Measurements from ENCODE around the gene ARF1.

Gene ARF1

DNA sequence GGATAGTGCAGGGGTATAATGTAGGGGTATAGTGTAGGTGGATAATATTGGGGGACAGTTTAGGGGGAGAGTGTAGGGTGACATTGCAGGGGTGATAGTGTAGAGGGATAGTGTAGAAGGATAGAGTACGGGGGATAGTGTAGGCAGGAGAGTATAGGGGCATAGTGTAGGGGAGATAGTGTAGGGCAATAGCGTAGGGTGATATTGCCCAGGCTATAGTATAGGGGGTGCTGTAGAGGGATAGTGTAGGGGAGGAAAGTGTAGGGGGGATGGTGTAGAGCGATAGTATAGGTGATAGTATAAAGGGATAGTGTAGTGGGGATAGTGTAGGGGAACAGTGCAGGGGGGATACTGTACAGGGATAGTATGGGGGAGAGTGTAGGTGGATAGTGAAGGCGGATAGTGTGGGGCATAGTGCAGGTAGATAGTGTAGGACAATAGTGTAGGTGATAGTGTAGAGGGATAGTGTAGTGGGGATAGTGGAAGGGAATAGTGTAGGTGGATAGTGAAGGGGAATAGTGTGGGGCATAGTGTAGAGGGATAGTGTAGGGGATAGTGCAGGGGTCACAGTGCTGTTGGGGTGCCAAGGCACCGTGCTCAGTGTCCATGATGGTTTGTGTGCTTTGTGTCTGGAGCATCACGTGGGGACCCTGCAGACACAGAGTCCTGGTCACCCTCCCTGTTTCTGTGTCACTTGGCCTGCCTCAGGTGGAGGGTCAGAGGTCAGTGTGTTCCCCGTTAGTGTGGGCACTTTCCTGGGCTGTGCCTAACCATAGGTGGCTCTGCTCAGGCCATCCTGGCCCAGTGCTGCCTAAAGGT is 10.5 kb upstream of the ARF1 start:
- no peak for DNase-seq

DNA sequence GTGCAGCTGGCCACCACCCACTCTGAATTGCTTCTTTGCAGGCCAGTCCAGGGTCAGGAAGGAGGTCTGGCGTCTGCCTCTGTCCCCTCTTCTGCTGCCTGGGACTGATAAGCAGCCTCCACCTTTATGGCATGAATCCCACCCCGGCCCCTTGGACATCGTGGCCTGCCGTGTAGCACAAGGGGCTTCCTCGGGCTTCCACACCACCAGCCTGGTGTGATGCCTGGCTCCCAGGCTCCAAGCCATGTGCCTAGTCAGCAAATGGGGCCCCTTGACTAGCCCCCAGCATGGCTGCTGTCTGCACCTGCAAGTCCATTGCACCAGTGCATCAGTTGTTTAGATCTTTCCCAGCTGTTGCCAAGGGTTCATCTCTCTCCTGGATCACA is 9.9 kb upstream of the ARF1 start:
- no peak for DNase-seq

DNA sequence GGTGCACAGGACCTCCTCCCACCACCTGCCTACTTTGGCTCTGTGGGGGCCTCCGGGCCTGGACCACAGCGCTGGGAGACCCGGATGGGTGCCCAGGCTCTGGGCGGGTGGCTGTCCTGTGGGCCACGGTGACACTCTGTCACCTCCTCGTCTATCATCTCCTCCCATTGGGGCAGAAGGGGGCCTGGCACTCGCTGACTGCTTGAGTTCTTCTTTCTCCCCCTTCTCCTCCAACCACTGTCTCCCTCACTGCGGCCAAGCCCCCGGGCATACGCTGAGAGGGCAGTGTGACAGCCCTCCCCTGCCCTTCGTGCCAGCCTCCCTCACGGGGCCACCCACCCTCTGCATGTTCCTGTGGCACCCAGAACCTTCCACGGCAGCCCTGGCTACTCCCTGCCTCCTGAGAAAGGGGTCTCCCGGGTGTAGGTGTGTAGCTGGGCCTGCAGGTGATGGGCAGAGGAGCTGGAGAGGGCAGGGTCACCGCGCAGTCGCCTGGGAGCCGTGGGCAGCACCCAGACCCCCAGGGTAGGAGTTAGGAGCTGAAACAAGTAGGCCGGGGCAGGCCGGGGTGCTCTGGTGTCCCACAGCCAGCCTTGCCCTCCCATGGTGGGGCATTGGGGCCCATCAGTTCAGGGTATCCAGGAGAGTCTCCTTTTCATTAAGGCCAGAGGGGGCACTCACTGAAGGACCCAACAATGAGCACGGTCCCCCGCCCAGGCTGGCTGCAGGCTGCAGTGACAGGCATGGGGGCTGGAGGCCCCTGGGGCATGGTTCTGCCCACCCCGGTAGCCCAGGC is 9.2 kb upstream of the ARF1 start:
- no peak for DNase-seq

DNA sequence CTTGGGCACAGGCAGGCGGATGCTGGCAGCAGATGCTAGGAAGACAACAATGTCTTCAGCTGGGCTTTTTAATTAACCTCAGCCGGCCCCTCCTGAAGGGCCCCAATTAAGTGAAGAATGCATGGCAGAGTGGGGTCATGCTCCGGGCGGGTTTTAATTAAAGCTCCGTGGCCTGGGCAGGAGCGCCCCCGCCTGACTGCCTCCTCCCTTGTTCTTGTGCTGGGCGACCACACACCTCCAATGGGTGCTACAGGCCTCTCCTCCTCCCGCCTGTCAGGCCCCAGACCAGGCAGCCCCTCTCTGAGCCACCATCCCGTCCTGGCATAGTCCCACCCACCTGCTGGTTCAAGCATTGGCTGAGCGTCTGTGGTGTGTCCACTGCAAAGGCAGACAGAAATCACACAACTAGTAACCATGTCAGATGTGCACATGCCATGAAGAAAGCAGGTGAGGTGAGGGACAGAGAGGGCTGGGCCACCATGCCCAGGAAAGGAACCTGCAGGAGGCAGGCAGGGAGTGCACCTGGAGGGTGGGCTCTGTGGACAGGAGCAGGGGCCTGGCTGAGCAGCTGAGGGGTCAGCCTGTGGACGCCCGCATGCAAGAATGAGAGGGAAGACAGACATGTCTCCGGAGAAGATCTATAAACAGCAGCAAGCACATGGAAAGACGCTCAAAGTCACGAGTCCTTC is 8.5 kb upstream of the ARF1 start:
- no peak for DNase-seq

DNA sequence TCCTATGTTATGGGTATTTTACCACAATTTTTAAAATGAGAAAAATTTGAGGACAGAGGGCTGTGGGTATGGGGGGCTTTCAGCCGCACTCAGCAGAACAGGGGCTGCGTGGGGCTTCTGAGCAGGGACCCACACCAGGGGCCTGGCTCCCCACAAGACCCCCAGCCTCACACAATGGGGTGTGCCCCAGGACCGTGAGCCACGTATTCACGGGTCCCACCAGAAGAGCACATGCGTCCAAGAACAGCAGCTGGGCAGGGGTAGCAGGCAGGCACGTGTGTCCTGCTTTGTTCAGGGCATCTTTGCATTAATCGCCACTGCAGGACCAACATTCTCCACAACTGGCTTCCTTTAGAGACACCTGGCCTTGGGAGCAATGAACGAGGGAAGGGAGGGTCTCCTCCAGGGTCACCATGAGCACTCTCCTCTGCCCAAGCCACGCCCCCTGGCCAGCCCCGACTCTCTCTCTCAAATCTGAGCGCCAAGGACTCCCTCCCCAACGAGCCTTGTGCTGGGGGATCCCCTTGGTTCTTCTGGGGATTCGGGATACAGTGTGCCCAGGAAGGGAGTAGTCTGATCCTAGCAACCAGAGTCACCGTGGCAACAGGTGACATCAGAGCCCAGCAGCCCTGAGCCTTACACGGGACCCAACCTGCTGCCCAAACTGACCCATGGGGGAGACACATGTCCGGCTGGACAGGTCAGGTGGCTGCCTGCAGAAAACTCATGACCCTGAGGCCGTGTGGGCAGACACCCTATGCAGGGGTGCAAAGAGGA is 7.4 kb upstream of the ARF1 start:
- DNase-seq: no peak

DNA sequence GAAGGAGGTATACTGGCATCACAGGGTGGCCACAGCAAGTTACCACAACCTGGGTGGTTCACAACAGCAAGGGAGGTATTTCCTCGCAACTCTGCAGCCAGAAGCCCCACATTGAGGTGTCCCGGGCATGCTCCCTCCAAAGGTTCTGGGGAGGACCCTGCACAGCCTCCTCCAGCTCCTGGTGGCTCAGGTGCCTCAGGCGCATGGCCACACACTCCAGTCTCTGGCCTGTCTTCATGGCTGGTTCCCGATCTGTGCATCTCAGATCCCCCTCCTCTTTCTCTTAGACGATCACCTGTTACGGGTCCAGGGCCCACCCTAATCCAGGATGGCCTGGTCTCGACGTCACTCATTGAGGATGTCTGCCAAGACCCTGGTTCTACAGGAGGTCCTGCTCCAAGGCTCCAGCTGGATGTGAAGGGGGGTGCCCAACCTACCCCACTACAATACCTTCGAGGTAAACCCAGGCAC is 6.7 kb upstream of the ARF1 start:
- no peak for DNase-seq

DNA sequence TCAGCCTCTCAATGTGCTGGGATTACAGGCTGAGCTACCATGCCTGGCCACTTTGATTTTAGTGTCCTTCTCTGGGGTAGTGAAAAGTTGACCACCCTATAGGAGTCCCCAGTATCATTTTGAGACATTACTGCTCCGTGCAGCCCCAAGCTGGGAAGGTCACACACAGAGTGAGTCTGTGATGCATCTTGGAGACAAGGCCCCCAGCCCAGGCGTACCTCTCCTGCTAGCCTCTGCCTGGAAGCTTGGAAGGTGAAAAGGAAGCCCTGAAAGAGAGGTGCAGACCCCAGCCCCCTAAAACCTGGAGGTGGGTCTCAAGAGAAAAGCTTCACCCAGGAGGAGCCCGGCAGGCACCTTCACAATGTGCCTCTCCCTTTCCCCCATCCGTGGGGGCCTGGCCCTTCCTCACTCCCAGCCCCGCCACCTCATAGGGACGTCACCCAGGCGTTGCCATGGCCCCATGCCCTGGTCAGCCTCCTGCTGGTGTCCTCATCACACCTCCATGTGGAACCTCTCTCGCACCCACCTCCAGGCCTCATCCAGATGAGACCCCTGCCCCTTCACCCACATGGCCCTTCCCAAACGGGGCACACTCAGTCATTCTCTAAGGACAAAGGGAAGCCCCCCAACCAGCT is 5.6 kb upstream of the ARF1 start:
- no peak for DNase-seq

DNA sequence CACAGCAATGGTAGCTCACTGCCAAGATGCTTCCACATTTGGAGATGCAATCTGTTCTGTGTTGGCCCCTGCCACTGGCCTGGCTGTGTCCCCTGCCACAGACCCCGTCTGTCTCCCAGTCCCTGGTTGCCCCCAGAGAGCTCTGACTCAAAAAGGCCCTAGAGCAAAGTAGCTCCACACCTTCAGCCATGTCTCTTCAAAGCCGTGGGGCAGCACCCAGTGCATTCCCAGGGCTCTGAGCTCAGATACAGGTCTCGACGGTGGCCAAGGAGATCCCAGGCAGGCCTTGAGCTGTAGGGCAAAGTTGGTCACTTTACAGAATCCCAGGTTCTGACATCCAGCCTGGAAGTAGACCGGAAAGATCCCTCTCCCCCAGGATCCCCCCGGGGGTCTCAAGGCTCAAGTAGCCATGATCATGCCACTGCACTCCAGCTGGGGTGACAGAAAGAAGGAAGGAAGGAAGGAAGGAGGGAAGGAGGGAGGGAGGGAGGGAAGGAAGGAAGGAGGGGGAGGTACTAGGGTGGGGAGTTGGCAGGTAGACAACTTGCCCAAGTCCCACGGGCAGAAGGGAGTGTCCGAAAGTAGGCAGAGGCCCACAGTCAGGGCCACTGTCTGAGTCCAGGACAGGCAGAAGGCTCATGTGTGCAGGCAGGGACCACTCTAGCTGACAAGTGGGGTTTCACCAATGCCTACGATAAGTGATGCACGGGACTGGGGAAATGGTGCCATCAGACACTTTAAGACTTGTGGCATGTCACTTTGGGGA is 4.8 kb upstream of the ARF1 start:
- peak; percentile 10 for DNase-seq

DNA sequence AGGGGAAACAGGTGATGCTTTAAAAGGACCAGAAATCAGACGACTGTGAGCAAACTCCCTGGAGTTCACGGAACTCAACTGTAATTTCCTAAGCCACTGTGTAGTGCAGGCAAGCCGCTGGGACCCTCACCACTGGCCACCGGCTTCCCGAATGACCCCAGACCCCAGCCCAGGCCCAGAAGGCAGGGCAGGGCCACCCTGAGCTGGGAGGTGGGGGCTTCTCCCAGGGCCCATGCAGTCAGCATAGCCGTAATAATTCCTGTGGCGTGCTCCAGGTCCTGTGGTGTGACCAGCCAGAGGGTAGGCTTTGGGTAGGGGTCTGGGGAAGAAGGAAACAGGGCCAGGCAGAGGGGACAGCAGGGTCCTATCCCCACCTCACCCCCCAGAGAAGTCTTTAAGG is 3.5 kb upstream of the ARF1 start:
- DNase-seq: no peak

DNA sequence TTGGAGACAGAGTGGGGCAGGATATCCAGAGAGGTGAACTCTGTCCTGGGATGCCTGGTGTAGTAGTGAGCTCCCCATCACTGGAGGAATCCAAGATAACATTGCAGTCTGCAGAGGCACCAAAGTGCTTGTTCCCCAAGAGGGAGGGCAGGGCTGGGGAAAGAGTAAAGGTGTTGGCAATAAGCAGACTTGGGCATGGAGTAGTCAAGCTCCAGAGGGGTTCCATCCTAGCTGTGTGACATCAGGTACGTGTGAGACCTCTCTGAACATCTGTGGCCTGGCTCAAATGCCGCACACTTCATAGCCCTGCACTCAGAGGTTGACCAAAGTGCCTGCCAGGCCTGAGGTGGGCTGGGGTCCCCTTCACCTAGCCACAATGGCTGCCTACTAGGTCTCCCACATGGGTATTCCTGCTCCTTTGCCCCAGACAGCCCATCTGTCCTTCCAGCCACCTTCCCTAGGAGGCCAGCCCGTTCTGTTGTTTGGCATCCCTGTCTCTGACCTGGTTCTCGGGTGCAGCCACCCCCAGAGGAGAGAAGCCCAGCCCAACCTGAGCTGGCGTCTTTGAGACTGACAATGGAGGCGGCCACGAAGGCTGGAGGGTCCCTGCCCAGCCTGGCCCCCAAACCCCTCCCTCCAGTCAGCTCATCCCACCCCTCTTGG is 2.8 kb upstream of the ARF1 start:
- DNase-seq: no peak

DNA sequence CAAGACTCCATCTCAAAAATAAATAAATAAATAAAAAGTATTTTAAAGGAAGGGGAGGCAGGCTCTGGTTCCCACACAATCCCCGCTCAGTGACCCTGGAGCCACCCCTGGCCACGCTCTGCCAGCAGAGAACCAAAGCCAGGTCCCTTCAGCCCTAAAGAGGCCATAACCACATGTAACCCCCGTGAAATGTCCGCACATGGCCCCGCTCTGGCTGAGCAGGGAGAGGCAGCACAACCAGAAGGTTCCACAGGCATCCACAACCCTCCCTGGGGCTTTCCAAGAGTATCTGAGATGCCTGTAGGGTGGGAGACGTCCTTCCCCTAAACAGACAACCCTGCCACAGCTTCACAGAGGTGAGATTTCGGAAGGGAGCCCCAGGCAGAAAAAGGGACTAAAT is 1.4 kb upstream of the ARF1 start:
- no peak for DNase-seq

DNA sequence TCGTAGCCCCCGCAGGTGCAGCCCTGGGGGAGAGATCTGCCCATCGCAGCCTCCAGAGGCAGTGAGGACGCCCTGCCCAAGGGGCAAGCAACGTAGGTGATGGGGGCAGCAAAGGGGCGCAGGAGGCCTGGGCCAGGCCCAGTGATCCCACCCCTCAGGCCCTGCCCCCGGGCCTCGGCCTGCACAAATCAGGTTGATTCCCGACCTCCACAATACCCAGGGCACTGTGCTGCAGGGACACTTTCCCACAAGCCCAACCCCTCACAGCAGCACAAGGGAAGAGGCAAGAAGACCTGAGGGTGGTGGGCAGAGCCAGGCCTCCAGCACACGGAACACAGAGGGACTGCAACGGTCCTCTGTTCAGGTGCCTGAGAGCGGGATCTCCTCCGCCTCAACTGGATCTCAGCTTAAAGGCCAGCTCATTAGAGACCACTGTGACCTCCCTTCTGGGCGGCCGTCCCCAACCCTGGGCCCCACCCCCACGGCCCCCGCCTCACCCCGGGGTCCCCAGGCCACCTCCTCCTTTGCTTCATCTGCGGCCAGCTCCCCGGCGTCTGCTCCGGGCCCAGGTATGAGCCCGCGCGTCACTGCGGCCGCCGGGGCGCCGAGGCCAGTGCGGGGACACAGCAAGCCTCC is 812 bp upstream of the ARF1 start:
- DNase-seq: peak; percentile 54

DNA sequence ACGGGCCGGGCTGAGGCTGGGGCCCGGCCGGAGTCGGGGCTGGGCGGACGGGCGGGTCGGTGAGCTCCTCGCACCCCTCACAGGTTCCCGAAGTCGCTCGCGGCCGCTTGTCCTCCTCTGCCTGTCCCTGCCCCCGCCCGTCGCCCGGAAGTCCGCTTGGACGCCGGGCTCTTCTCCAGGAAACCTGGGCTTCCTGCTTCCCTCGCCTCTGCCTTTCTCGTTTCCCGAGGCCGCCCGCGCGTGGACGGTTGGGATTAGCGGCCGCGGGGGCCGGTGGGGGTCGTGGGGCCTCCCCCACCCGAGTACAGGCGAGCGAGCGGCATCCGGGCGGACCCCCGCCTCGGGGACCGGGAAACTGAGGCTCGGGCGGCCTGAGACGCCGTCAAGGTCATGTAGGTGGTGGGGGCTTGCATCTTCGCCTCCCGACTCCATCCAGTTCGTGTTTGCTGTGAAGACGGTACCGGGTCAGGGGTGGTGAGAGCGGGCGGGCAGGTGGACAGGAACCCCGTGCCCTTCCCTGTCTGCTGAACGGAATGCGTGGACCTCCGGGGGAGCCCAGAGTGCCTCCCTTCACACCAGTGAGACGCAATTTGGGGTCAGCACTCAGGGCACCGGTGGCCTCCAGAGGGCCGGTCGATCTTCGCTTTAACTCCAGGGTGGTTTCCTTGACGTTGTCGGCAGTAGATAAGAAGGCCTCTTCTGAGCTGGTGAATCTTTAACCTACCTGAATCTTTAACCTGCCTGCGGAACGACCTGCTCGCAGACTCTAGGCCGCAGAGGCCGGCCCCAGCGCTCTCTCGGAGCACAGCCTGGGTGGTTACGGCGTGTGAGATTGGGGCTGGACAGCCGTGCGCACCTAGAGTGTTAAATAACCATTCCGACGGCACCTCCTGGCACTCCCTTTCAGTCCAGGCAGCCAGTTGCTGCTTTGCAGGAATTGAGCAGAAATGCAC is 686 bp downstream of the ARF1 start:
- DNase-seq: peak; percentile 80

DNA sequence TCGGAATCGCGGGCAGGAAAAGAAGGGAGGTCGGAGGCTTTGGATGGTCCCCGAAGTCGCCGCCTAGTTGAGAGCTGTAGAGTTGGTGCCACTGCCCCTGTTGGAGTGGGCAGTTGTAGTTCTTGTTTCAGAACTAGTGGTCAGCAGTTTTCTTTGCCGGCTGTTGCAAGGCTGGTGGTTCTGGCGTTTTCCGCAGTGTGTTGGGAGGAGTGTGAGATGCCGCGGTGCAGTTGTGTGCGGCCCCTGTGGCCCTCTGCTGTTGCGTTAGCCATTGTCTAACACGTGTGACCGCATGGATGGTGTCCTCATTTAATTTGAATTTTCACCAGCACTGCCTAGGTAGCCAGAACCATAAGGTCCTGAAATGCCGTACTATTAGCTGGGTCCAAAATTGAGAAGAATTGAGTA is 1.4 kb downstream of the ARF1 start:
- no peak for DNase-seq

DNA sequence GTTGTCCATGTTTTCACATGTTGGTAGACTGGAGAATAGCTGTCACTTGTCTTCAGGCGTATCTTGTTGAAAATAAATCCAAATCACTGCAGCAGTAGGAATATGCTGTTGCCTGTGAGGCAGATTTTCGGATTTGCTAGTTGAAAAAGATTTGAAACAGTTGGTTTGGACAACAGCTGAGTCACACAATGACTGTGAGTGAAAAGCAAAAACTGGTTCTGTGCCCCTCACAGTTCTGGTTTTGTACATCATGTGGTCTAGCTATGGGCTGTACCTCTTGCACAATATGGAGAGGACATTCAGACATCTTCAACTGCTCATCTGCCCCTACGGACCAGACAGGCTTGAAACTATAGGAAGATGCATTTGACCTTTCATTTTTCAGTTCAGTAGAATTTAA is 1.8 kb downstream of the ARF1 start:
- no peak for DNase-seq

DNA sequence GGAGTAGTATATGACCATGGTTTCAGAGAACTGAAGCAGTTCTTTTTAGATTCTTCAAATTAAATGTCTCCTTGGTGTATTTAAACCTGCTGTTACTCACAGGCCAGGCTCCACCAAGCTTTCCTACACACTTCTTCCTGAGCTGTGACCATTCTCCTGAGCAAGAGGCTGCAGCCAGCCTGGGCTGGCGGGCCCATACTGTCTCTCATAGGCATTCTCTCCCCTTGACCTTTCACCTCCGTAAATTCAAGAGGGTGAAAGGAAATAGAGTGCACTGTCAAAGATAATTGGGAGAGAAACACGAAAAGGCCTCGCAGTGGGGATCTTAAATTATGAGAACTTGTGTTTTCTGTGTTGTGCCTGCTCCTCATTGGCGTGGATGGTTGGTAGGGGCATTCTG is 2.3 kb downstream of the ARF1 start:
- DNase-seq: no peak

DNA sequence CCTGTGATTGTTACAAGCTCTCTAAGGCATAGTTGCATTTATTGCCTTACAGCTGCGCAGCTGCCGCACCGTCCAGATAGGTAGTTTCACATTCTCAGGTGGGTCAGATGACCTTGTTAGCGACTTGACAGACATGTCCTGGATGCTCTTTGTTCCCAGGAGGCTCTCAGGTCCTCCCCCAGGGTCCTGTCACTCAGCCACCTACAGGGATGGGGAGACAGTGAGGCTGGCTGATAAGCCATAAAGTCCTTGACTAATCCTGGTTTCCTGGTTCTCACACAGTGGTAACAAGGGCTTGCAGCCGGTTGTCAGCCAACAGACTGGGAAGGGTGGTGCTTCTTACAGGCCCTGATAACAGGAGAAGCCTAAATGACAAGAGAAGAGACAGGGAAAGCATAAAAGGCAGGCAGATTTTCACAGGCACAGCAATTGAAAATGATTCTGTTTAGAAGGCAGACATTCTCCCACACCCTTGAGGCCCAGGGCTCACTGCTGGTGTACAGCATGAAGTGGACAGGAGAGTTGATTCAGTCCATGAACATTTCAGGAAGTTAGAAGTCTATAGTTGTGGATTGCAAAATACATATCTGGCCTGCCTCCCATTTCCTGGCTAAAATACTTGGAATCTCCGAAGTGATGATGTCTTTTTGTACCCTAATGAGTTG is 2.9 kb downstream of the ARF1 start:
- no peak for DNase-seq

DNA sequence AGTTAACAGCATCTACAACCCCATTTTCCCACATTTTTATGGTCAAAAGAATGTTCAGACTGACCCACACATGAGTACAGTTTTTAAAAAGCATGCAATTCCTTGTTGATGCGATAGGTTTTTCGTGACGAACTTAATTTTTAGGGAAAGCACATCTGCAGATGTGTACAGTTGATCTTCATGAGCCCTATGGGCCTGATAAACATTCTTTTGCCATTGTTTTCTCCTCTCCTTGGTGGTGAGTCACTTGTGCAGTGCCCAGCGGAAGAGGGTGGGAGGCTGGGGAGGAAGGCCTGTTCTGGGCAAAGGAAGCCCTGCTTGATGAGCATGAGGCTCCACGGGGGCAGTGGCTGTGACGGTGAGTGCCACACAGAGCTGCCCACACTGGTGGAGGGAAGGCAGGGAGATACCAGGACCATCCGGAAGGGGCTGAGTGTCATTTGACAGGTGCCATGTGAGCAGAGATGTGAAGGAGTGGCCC is 5.3 kb downstream of the ARF1 start:
- no peak for DNase-seq

Measured in femur (tissue), 1 donor.